ENCODE results near the gene CD34.

Gene CD34

DNA sequence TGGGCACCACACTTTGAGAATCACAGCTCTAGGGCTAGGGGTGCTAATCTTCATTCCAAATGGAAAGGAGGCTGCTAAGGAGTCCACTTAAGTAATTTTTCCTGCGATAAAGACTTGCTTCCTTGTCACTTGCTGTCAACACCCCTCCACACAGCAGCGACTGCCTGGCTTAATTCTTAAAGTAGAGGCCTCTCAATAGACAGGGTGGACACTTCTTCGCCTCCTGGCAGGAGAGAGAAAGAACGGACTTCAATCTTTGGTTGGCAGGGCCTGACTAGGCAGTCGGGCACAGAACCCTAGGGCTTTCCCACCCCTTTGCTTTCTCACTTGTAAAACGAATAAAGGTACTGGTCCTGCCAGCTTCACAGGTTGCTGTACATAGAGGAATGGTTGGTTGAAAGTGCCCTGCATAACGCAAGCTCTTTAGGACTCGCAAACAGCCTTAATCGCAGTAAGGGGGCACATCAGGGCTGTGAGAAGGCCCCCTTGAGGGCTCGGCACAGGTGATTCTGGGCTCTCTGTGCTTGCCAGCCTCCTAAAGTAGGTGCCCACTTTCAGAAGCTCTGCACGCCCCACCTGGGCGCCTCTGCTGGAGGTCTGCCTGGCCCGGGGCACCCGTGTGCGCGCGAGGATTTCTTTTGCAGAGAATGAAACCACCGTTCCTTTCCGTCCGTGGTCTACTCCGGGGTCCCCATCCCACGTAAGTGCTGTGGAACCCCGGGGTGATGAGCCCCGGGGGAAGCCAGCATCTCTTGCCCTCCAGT is 47.6 kb upstream of the CD34 start:
- Histone ChIP-seq H3K4me2 (ENCODE audit: low read length) (no peak overlapping the region), H3K27ac (ENCODE audit: low read length) (no peak overlapping the region), H3K9me3 (ENCODE audit: insufficient read depth, low read length) (no peaks in the 10 kb centered on the region), H3K79me2 (ENCODE audit: low read length) (no peaks in the 10 kb centered on the region), H2AFZ (ENCODE audit: low read depth, low read length) (no peak overlapping the region), H3K4me3 (ENCODE audit: low read length) (no peak overlapping the region), H3K4me1 (ENCODE audit: low read length) (peaks cover 24% of the 10 kb centered on the region), H3K27me3 (ENCODE audit: low read depth, low read length) (no peaks in the 10 kb centered on the region), H3K36me3 (replicated peaks; ENCODE audit: low read depth, low read length) (no peaks in the 10 kb centered on the region), H3K9ac (ENCODE audit: low read length) (no peak overlapping the region), H4K20me1 (ENCODE audit: insufficient read depth, low read length) (no peaks in the 10 kb centered on the region)
- TF ChIP-seq EZH2phosphoT487 (IDR thresholded peaks at IDR 0.05; ENCODE audit: low read depth): no peak
- TF ChIP-seq, protein P1, sequence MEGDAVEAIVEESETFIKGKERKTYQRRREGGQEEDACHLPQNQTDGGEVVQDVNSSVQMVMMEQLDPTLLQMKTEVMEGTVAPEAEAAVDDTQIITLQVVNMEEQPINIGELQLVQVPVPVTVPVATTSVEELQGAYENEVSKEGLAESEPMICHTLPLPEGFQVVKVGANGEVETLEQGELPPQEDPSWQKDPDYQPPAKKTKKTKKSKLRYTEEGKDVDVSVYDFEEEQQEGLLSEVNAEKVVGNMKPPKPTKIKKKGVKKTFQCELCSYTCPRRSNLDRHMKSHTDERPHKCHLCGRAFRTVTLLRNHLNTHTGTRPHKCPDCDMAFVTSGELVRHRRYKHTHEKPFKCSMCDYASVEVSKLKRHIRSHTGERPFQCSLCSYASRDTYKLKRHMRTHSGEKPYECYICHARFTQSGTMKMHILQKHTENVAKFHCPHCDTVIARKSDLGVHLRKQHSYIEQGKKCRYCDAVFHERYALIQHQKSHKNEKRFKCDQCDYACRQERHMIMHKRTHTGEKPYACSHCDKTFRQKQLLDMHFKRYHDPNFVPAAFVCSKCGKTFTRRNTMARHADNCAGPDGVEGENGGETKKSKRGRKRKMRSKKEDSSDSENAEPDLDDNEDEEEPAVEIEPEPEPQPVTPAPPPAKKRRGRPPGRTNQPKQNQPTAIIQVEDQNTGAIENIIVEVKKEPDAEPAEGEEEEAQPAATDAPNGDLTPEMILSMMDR (IDR thresholded peaks at IDR 0.05; ENCODE audit: low read depth, low read length): no peak

DNA sequence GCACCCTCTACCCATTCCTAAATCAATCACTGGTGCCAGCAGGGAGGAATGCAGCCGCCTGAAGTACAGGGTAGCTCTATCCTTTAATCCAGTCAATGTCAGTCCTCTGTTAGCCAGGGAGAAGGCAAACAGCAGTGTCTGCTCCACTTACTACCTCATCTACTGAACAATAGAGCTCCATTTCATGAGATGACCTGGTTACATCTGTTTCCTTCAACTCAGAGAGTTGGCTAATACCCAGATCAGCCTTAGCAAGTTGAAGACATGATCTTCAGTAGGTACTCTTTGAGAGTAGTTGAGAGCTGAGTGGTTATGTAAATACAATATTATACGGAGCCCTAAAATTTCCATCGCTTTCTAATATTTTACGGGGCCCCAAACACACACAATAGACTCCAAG is 46.1 kb upstream of the CD34 start:
- H2AFZ ChIP-seq (ENCODE audit: low read depth, low read length): no peak overlapping the region
- peaks cover 33% of the 10 kb centered on the region for H3K4me1 ChIP-seq (ENCODE audit: low read length)
- no peaks in the 10 kb centered on the region for H3K9me3 ChIP-seq (ENCODE audit: insufficient read depth, low read length)
- H3K27me3 ChIP-seq (ENCODE audit: low read depth, low read length): no peaks in the 10 kb centered on the region
- H3K79me2 ChIP-seq (ENCODE audit: low read length): no peaks in the 10 kb centered on the region
- TF ChIP-seq, protein P1 (IDR thresholded peaks at IDR 0.05; ENCODE audit: low read depth, low read length): no peak
- no peak for TF ChIP-seq EZH2phosphoT487 (IDR thresholded peaks at IDR 0.05; ENCODE audit: low read depth)
- no peak overlapping the region for H3K4me2 ChIP-seq (ENCODE audit: low read length)
- H4K20me1 ChIP-seq (ENCODE audit: insufficient read depth, low read length): no peaks in the 10 kb centered on the region
- H3K4me3 ChIP-seq (ENCODE audit: low read length): no peak overlapping the region
- no peaks in the 10 kb centered on the region for H3K36me3 ChIP-seq (replicated peaks; ENCODE audit: low read depth, low read length)
- H3K9ac ChIP-seq (ENCODE audit: low read length): no peak overlapping the region
- H3K27ac ChIP-seq (ENCODE audit: low read length): no peak overlapping the region

DNA sequence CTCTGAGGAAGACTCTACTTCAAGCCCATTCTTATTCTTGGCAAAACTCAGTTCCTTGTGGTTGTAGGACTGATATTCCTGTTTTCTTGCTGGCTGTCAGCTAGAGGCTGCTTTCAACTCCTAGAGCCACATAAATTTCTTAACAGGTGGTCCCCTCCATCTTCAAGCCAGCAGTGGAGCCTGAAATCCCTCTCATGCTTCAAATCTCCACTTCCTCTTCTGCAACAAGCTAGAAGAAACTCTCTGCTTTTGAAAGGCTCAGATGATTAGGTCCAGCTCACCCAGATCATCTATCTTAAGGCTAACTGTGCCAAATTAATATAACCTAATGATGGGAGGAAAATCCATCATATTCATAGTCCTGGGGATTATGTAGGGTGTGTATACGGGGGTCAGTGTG is 43.2 kb upstream of the CD34 start:
- TF ChIP-seq EZH2phosphoT487 (IDR thresholded peaks at IDR 0.05; ENCODE audit: low read depth): no peak
- TF ChIP-seq, protein P1 (IDR thresholded peaks at IDR 0.05; ENCODE audit: low read depth, low read length): no peak
- Histone ChIP-seq H3K4me1 (ENCODE audit: low read length) (peaks cover 39% of the 10 kb centered on the region), H3K9me3 (ENCODE audit: insufficient read depth, low read length) (no peaks in the 10 kb centered on the region), H3K79me2 (ENCODE audit: low read length) (no peaks in the 10 kb centered on the region), H3K27me3 (ENCODE audit: low read depth, low read length) (no peaks in the 10 kb centered on the region), H3K4me2 (ENCODE audit: low read length) (peak overlapping the region; percentile 69), H3K36me3 (replicated peaks; ENCODE audit: low read depth, low read length) (no peaks in the 10 kb centered on the region), H4K20me1 (ENCODE audit: insufficient read depth, low read length) (no peaks in the 10 kb centered on the region), H2AFZ (ENCODE audit: low read depth, low read length) (no peak overlapping the region), H3K27ac (ENCODE audit: low read length) (peak overlapping the region; percentile 94), H3K4me3 (ENCODE audit: low read length) (peak overlapping the region; percentile 48), H3K9ac (ENCODE audit: low read length) (peak overlapping the region; percentile 65)

DNA sequence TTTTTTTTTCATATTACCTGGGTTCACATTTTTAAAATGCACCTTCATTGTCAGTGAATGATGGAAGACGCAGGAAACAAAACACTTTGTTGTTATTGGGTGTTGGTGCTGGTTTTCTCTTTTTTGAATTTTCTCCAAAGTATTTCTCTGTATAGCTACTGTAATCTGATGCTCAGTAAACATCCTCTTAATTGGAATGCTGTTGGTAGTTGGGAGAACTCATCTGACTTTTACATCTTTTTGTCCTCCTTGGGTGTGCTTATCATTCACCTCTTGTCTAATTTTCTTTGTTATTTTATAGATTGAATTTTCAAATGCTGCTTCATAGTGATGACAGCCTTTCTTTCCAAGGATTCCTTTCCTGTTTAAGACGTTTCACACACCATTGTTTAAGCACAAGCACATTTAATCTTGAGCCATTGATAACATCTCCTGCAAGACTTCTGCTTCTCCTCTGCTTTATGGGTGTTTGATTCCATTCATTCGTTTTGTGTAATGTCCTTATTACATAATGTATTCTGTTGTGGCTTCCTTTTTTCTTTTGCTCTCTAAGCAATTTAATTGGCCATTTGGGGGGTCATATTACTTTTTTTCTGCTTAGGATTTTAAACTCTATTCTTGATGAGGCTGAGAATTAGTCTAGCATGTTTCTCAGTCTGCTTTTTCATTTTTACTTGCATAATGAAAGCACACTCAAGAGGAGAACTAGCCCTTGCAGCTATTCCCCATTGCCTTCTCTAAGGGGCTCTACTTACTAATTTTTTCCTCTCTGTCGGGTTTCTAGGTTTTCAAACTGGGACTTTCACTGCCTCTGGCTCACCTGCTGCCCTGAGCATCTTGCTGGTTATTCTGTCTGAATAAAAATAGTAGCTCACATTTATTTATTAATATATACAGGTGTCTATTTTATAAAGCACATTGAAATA is 42.0 kb upstream of the CD34 start:
- Histone ChIP-seq H3K27ac (ENCODE audit: low read length) (peak overlapping the region; percentile 94), H3K4me1 (ENCODE audit: low read length) (peaks cover 49% of the 10 kb centered on the region), H2AFZ (ENCODE audit: low read depth, low read length) (0 out of 2 replicates have a peak overlapping the region, but pooled peaks have one; percentile 12), H3K27me3 (ENCODE audit: low read depth, low read length) (no peaks in the 10 kb centered on the region), H4K20me1 (ENCODE audit: insufficient read depth, low read length) (no peaks in the 10 kb centered on the region), H3K9me3 (ENCODE audit: insufficient read depth, low read length) (no peaks in the 10 kb centered on the region), H3K4me2 (ENCODE audit: low read length) (peak overlapping the region; percentile 69), H3K9ac (ENCODE audit: low read length) (peak overlapping the region; percentile 65), H3K4me3 (ENCODE audit: low read length) (peak overlapping the region; percentile 48), H3K79me2 (ENCODE audit: low read length) (no peaks in the 10 kb centered on the region), H3K36me3 (replicated peaks; ENCODE audit: low read depth, low read length) (no peaks in the 10 kb centered on the region)
- TF ChIP-seq, protein P1 (IDR thresholded peaks at IDR 0.05; ENCODE audit: low read depth, low read length): no peak
- TF ChIP-seq EZH2phosphoT487 (IDR thresholded peaks at IDR 0.05; ENCODE audit: low read depth): no peak
